WTC11 (cell line): ENCODE data around the gene CAMTA1. TPM values are rescaled to one million over a fixed set of nuclear protein-coding genes. Genes with fewer than 3 reads are reported as not detected.

ENCODE experiments used
- ATAC-seq: fragments of 200-7000 bp; cut with Tn5 transposase; 2 replicates; pipeline ENCODE4 v1.10.0; 2021; ENCODE audit warnings: mild to moderate bottlenecking, moderate library complexity
- CTCF ChIA-PET: fragments of 300-600 bp; sonication (Branson Sonifier 250); formaldehyde crosslinking; loops from one replicate; lab custom pipeline; 2021; ENCODE audit warnings: antibody characterized with exemption; lab: Charles Lee
- POLR2A ChIA-PET: fragments of 350-600 bp; sonication (Branson Sonifier 250); formaldehyde crosslinking; loops from one replicate; lab custom pipeline; 2021; ENCODE audit warnings: antibody characterized with exemption; lab: Charles Lee
- DNase-seq: peaks from one replicate; pipeline ENCODE4 v3.0.0; 2021; ENCODE audit warnings: low spot score
- H3K27ac Mint-ChIP-seq: 2 replicates; pipeline ENCODE4 v1.8.0; 2021; ENCODE audit warnings: mixed read lengths
- H3K27me3 Mint-ChIP-seq: 2 replicates; pipeline ENCODE4 v1.8.0; 2021; ENCODE audit warnings: low read depth, mild to moderate bottlenecking, moderate library complexity, mixed read lengths
- H3K36me3 Mint-ChIP-seq: 2 replicates; pipeline ENCODE4 v1.8.0; 2021; ENCODE audit warnings: mixed read lengths
- H3K4me1 Mint-ChIP-seq: 2 replicates; pipeline ENCODE4 v1.8.0; 2022; ENCODE audit warnings: mixed read lengths
- H3K4me3 Mint-ChIP-seq: 2 replicates; pipeline ENCODE4 v1.8.0; 2021; ENCODE audit warnings: mild to moderate bottlenecking, moderate library complexity, mixed read lengths
- H3K9me3 Mint-ChIP-seq: 2 replicates; pipeline ENCODE4 v1.8.0; 2021; ENCODE audit warnings: mixed read lengths
- AFF4 ChIP-seq: sonication (generic); formaldehyde crosslinking; IDR thresholded peaks from 2 replicates; pipeline ENCODE4 v1.8.1; 2023; ENCODE audit warnings: mild to moderate bottlenecking, missing genetic modification reagents, borderline replicate concordance
- CTCF ChIP-seq: fragments of 200-600 bp; IDR thresholded peaks from 2 replicates; pipeline ENCODE4 v1.8.0; 2022; ENCODE audit warnings: antibody characterized with exemption
- E2F5 ChIP-seq: sonication (generic); formaldehyde crosslinking; IDR thresholded peaks from 2 replicates; pipeline ENCODE4 v1.8.1; 2022; ENCODE audit warnings: mild to moderate bottlenecking, moderate library complexity, missing genetic modification reagents
- JAZF1 ChIP-seq: fragments of 250-450 bp; sonication (Bioruptor Pico); IDR thresholded peaks from 2 replicates; pipeline ENCODE4 v1.9.0; 2021; ENCODE audit warnings: moderate library complexity, mild to moderate bottlenecking, inconsistent platforms
- JUN ChIP-seq: sonication (generic); formaldehyde crosslinking; IDR thresholded peaks from 2 replicates; pipeline ENCODE4 v1.8.0; 2023; ENCODE audit warnings: mild to moderate bottlenecking, missing genetic modification reagents
- NFATC4 ChIP-seq: fragments of 250-450 bp; sonication (Bioruptor Pico); IDR thresholded peaks from 2 replicates; pipeline ENCODE4 v1.9.0; 2021; ENCODE audit warnings: mild to moderate bottlenecking
- NR3C1 ChIP-seq: sonication (generic); formaldehyde crosslinking; conservative IDR thresholded peaks from 2 replicates; pipeline ENCODE4 v1.8.1; 2023; ENCODE audit warnings: low read depth, mild to moderate bottlenecking, missing genetic modification reagents
- SP1 ChIP-seq: sonication (generic); formaldehyde crosslinking; conservative IDR thresholded peaks from 2 replicates; pipeline ENCODE4 v1.8.1; 2022; ENCODE audit warnings: missing genetic modification reagents
- ZNF219 ChIP-seq: sonication (generic); formaldehyde crosslinking; IDR thresholded peaks from 2 replicates; pipeline ENCODE4 v1.8.0; 2023; ENCODE audit warnings: missing genetic modification reagents, mild to moderate bottlenecking, borderline replicate concordance
- ZNF317 ChIP-seq: sonication (generic); formaldehyde crosslinking; IDR thresholded peaks from 2 replicates; pipeline ENCODE4 v1.8.1; 2023; ENCODE audit warnings: low read depth, mild to moderate bottlenecking, moderate library complexity, missing genetic modification reagents, borderline replicate concordance
- total RNA-seq: library from RNA; stranded (reverse); gene quantifications from 3 replicates; pipeline ENCODE4 v1.2.3, GENCODE V29; 2021
- TF ChIP-seq, protein P1 (sequence below): sonication (generic); formaldehyde crosslinking; IDR thresholded peaks from 2 replicates; pipeline ENCODE4 v1.8.1; 2022; ENCODE audit warnings: mild to moderate bottlenecking, missing genetic modification reagents, moderate library complexity, borderline replicate concordance
- TF ChIP-seq, protein P2 (sequence below): sonication (generic); formaldehyde crosslinking; IDR thresholded peaks from 2 replicates; pipeline ENCODE4 v1.8.1; 2023; ENCODE audit warnings: mild to moderate bottlenecking, missing genetic modification reagents
- TF ChIP-seq, protein P3 (sequence below): sonication (generic); formaldehyde crosslinking; conservative IDR thresholded peaks from 2 replicates; pipeline ENCODE4 v1.8.1; 2023; ENCODE audit warnings: mild to moderate bottlenecking, low read depth, missing genetic modification reagents, moderate library complexity
- TF ChIP-seq, protein P4 (sequence below): sonication (generic); formaldehyde crosslinking; IDR thresholded peaks from 2 replicates; pipeline ENCODE4 v1.8.0; 2022; ENCODE audit warnings: mild to moderate bottlenecking, missing genetic modification reagents
- TF ChIP-seq, protein P5 (sequence below): fragments of 250-450 bp; sonication (Bioruptor Pico); IDR thresholded peaks from 2 replicates; pipeline ENCODE4 v1.9.0; 2021; ENCODE audit warnings: moderate library complexity, mild to moderate bottlenecking, inconsistent platforms, borderline replicate concordance

CAMTA1 gene
- total RNA-seq, 1 experiment from 2014 or later: 86.4 TPM

DNA sequence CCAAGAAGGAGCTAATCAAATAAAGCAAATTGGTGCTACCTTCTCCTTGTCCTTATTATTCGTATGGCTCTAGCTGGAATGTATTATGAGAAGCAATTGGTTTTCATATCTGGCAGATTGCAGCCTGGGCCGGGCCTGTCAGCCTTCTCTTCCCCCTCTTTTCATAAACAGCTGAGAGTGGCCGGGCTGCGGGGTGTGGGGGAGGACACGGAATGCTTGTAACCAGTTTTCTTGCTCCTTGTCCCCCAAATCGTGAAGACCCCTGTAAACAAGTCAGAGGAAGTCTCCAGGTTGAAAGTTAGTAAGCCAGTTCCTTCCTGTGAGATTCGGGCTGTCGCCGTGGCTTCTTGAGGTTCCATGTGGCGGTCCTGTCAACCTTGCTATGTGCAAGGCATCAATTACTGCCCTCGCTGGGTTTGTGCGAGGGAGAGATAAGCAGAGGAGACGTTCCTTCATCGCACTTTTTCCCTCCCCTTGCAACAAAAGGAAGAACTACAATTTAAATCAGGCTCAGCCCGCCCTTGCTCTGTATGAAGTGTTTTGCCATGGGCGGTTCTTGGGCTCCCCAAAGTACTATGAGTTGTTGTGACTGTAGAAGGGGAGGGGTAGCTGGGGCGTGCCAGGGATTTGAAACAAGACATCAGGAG is 450.7 kb downstream of the CAMTA1 start:
- peaks cover 8% of the 10 kb centered on the region for H3K9me3 Mint-ChIP-seq
- no peak overlapping the region for H3K4me3 Mint-ChIP-seq
- ChIA-PET POLR2A (interaction anchor here (0.8 kb wide), 1 partner anchor 10 kb away, joined by 3 read pairs; no protein-coding TSS in a partner anchor), CTCF (interaction anchor here (1.1 to 2.0 kb wide), 7 partner anchors 12 to 411 kb away, joined by 3 to 7 read pairs (median 3); no protein-coding TSS in a partner anchor)
- ATAC-seq (no peak), DNase-seq (no peak)
- H3K4me1 Mint-ChIP-seq: no peaks in the 10 kb centered on the region
- no peaks in the 10 kb centered on the region for H3K27me3 Mint-ChIP-seq
- no peak for TF ChIP-seq CTCF
- TF ChIP-seq, protein P1, sequence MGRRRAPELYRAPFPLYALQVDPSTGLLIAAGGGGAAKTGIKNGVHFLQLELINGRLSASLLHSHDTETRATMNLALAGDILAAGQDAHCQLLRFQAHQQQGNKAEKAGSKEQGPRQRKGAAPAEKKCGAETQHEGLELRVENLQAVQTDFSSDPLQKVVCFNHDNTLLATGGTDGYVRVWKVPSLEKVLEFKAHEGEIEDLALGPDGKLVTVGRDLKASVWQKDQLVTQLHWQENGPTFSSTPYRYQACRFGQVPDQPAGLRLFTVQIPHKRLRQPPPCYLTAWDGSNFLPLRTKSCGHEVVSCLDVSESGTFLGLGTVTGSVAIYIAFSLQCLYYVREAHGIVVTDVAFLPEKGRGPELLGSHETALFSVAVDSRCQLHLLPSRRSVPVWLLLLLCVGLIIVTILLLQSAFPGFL (CRISPR knock-in tag): no peak
- TF ChIP-seq, protein P2, sequence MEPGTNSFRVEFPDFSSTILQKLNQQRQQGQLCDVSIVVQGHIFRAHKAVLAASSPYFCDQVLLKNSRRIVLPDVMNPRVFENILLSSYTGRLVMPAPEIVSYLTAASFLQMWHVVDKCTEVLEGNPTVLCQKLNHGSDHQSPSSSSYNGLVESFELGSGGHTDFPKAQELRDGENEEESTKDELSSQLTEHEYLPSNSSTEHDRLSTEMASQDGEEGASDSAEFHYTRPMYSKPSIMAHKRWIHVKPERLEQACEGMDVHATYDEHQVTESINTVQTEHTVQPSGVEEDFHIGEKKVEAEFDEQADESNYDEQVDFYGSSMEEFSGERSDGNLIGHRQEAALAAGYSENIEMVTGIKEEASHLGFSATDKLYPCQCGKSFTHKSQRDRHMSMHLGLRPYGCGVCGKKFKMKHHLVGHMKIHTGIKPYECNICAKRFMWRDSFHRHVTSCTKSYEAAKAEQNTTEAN: no peak
- no peak for TF ChIP-seq NFATC4
- TF ChIP-seq, protein P3, sequence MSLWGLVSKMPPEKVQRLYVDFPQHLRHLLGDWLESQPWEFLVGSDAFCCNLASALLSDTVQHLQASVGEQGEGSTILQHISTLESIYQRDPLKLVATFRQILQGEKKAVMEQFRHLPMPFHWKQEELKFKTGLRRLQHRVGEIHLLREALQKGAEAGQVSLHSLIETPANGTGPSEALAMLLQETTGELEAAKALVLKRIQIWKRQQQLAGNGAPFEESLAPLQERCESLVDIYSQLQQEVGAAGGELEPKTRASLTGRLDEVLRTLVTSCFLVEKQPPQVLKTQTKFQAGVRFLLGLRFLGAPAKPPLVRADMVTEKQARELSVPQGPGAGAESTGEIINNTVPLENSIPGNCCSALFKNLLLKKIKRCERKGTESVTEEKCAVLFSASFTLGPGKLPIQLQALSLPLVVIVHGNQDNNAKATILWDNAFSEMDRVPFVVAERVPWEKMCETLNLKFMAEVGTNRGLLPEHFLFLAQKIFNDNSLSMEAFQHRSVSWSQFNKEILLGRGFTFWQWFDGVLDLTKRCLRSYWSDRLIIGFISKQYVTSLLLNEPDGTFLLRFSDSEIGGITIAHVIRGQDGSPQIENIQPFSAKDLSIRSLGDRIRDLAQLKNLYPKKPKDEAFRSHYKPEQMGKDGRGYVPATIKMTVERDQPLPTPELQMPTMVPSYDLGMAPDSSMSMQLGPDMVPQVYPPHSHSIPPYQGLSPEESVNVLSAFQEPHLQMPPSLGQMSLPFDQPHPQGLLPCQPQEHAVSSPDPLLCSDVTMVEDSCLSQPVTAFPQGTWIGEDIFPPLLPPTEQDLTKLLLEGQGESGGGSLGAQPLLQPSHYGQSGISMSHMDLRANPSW (CRISPR knock-in tag): no peak
- no peak for TF ChIP-seq E2F5 (CRISPR knock-in tag)
- TF ChIP-seq, protein P4, sequence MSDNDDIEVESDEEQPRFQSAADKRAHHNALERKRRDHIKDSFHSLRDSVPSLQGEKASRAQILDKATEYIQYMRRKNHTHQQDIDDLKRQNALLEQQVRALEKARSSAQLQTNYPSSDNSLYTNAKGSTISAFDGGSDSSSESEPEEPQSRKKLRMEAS (CRISPR knock-in tag): no peak
- TF ChIP-seq JUN: no peak
- no peak for TF ChIP-seq ZNF219
- TF ChIP-seq, protein P5, sequence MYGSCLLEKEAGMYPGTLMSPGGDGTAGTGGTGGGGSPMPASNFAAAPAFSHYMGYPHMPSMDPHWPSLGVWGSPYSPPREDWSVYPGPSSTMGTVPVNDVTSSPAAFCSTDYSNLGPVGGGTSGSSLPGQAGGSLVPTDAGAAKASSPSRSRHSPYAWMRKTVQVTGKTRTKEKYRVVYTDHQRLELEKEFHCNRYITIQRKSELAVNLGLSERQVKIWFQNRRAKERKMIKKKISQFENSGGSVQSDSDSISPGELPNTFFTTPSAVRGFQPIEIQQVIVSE (CRISPR knock-in tag): no peak
- TF ChIP-seq SP1: no peak
- no peak for TF ChIP-seq NR3C1
- peak overlapping the region; percentile 44; the same call in 1 of the 2 replicates for H3K27ac Mint-ChIP-seq
- no peaks in the 10 kb centered on the region for H3K36me3 Mint-ChIP-seq

- ATAC-seq: no peak
- Mint-ChIP-seq H3K4me1 (no peaks in the 10 kb centered on the region), H3K4me3 (no peak overlapping the region), H3K27me3 (no peaks in the 10 kb centered on the region), H3K9me3 (peaks cover 14% of the 10 kb centered on the region), H3K36me3 (no peaks in the 10 kb centered on the region), H3K27ac (no peak overlapping the region)
- POLR2A ChIA-PET: no interaction called here
- DNase-seq: no peak
- CTCF ChIA-PET: interaction anchor here (1.0 to 1.2 kb wide), 2 partner anchors 19 to 410 kb away, joined by 3 read pairs; no protein-coding TSS in a partner anchor
- TF ChIP-seq E2F5 (CRISPR knock-in tag): no peak
- no peak for TF ChIP-seq ZNF317 (CRISPR knock-in tag)
- TF ChIP-seq JAZF1 (CRISPR knock-in tag): no peak
- TF ChIP-seq AFF4 (CRISPR knock-in tag): no peak
These were observed 451.7 kb downstream of the CAMTA1 start for GRCh38 chr1:7236844-7237515.
